SK-N-MC (cell line): Measurements from ENCODE around the gene DNAJC10.

ENCODE experiments used
- EZH2 ChIP-seq: fragments of 200-600 bp; sonication (generic); IDR thresholded peaks from one replicate; pipeline ENCODE4 v1.6.1; 2017; ENCODE audit warnings: antibody characterized with exemption
- POLR2AphosphoS5 ChIP-seq: IDR thresholded peaks from 2 replicates; pipeline ENCODE4 v1.6.1; 2012; ENCODE audit warnings: mild to moderate bottlenecking, low read depth, low read length, borderline replicate concordance

DNA sequence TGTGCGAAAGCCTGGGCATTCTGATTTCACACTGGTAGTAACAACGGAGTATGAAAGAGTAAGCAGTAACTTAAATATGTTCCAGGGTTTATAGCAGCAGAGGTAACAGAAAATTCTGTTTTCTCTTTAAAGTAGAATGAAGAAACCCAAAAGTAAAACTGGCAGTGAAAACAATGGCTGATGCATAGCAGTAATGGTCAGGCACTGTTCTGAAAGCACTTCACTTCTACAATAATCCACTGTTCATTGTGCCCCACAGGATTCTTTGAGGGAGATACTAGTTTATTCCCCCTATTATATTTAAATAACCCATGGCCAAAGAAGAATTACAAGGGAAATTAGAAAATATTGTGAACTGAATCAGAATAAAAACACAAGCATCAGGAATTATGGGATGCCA is 9.3 kb upstream of the DNAJC10 start:
- TF ChIP-seq EZH2: no peak
- no peak for TF ChIP-seq POLR2AphosphoS5
